Activated T-helper 9 cell treated with anti-CD3 and anti-CD28 coated beads, Interleukin-2, amount 50 U/mL, for 16 hours (primary cell): ENCODE data around the gene IPO11.

Experiments used
- DNase-seq: peaks from one replicate; pipeline ENCODE4 v3.0.0-alpha.2; 2020; ENCODE audit warnings: low read depth

IPO11 gene

GRCh38 chr5:62412549-62413329, at the start of gene IPO11:
Gene IPO11 (plus strand): TSS chr5:62412763. CDS start chr5:62437280, 24,517 bp downstream.
- DNase-seq: peak; percentile 97

DNA sequence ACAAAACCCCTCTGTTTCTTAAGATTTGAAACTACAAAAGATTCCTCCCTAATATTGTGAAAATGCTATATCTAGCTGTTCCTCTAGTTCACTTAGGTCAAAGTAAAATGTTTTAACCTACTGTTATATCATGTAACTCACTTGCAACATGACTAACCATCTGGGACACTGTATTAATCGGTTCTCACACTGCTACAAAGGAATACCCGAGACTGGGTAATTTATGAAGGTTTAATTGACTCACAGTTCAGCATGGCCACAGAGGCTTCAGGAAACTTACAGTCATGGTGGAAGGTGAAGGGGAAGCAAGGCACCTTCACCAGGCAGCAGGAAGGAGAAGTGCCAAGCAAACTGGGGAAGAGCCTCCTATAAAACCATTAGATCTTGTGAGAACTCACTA, 43.5 kb upstream of the IPO11 start:
- no peak for DNase-seq

GRCh38 chr5:62371409-62371808, 41.2 kb upstream of the IPO11 start:
- no peak for DNase-seq

GRCh38 chr5:62372600-62372999, 40.0 kb upstream of the IPO11 start:
- DNase-seq: no peak

- no peak for DNase-seq
These were observed 39.2 kb upstream of the IPO11 start for GRCh38 chr5:62373382-62373781.

DNA sequence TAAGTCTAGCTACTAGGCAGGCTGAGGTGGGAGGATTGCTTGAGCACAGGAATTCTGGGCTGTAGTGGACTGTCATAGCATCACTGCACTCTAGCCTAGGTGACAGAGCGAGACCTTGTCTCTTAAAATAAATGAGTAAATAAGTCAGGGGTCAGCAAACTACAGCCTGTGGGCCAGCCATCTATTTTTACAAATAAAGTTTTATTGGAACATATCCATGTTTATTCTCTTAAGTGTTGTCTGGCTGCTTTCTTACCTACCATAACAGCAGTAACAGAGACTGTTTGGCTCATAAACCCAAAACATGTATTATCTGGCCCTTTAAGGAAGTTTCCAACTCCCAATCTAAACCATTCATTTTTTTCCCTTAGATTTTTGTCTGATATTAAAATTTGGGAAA, 38.5 kb upstream of the IPO11 start:
- DNase-seq: no peak

DNA sequence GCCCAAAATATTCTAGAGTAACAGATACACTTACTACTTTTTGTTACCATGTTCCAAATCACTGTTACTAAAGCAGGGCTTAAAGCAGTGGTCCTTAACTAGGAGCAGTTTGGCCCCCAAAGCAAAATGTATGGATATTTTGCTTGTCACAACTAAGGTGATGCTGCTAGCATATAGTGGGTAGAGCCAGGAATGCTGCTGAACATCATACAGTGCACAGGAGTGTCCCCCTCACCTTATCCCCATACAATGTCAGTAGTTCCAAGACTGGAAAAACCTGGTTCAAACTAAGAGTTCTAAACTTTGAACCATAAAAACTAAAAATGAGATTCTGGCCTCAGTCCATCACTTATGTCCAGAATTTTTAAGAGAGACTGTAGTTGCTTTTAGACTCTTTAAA, 36.9 kb upstream of the IPO11 start:
- no peak for DNase-seq

DNA sequence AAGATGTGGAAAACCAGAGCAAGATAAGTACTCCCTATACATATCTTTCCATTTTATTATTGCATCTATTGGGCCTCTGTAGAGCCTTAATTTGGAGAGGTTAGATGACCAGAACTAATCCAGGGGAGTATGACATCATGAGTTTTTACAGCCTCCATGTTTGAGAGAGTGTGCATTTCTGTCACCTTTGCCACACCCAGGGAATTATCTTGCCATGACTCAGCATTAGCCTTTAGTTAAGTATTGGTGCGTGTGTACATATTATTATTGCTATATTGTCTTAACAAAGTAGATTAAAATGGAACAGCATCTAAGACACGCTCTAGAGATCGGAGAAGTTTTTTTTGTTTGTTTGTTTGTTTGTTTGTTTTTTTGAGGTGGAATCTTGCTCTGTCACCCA, 36.5 kb upstream of the IPO11 start:
- DNase-seq: no peak

GRCh38 chr5:62385131-62385530, 27.4 kb upstream of the IPO11 start:
- DNase-seq: no peak

- DNase-seq: no peak
These were observed 26.7 kb upstream of the IPO11 start for GRCh38 chr5:62385816-62386400.

DNA sequence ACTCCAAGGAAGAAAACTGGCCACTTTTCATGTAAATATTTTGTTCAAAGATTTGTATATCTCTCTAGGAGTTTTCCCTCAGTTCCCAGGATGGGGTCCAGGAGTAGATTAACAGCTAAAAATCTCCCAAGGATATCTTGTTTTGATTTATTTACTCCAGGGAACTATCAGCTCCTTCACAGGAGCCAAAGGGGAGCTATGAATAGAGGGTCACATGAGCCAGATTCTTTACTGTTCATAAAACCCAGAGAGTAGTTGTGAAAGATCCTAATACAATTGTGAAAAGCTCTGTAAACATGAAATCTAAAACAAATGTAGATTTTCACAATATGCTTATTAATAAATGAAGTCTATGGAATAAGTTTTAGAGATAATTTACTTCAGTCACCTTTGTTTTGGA, 25.7 kb upstream of the IPO11 start:
- no peak for DNase-seq

DNA sequence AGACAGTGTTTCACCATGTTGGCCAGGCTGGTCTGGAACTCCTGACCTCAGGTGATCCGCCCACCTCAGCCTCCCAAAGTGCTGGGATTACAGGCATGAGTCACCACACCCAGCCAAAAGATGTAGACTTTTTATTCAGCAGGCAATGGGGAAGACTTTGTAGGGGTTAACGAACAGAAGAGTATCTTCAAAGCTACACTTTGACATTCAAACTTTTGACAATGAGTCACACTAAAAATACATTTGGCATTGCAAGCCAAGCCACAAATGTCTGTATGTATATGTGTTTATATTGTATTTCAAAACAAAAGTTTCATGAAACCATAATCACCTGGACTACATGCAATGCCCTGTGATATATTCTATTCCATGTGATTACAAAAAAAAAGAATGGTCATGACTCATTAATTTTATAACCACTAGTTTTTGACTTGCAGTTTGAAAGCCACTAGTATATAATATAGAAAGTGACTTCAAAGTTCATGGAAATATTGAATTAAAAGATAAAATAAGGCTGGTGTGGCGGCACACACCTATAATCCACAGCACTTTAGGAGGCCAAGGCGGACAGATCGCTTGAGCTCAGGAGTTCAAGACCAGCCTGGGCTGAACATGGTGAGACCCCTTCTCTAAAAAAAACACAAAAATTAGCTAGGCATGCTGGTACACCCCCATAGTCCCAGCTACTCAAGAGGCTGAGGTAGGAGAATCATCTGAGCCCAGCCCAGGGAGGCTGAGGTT, 17.2 kb upstream of the IPO11 start:
- DNase-seq: no peak

GRCh38 chr5:62403411-62404250, 8.9 kb upstream of the IPO11 start, which contains the start of gene DIMT1:
Gene DIMT1 (minus strand): TSS chr5:62403905. CDS start chr5:62403772, 133 bp downstream.
- DNase-seq: peak; percentile 85

DNA sequence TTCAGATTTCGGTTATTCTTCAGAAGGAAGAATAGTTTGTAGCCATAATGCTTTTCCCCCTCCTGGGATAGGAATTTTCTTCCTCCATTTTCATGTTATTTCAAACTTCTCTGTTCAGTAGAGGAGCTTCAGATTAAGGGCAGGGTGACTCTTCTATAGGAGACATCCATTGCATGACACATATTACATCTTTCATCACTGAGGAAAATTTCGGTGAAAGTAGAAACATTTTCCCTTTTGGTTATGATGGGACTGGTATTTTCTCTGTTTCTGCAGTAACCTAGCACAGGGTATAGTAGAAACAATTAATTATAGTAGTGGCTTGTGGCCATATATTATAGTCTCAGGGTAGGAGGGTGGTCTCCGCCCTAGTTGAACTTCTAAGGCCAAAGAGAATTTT, 1.1 kb downstream of the IPO11 start:
- DNase-seq: no peak

DNA sequence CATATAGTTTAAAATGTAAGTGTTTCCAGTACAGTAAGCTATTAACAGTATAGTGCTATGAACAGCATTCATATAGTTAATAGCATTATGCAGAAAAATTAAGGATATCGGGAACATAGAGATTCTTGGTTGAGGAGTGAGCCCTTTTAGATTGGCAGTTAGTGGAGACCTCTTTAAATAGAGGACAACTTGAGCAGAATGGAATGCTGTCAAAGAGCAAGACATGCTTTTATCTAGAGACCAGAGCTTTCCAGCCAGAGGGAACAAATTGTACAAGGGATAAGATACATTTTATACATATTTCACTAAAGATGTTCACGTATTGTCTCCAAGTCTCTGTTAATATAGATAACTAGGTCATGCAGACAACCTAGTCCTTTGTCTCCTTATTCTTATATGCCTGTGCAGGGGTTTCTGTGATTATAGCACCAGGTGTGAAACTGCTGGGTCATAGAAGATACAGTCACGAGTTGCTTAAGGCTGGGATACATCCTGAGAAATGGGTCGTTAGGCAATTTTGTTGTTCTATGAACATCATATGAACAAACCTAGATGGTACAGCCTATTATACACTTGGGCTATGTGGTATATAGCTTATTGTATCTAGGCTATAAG, 6.0 kb downstream of the IPO11 start:
- DNase-seq: no peak

- no peak for DNase-seq
These were observed 7.0 kb downstream of the IPO11 start for GRCh38 chr5:62419609-62420008.

GRCh38 chr5:62421414-62421813, 8.9 kb downstream of the IPO11 start:
- DNase-seq: no peak

- DNase-seq: no peak
These were observed 12.2 kb downstream of the IPO11 start for GRCh38 chr5:62424763-62425162.

GRCh38 chr5:62431735-62432620, 19.4 kb downstream of the IPO11 start:
- DNase-seq: no peak

DNA sequence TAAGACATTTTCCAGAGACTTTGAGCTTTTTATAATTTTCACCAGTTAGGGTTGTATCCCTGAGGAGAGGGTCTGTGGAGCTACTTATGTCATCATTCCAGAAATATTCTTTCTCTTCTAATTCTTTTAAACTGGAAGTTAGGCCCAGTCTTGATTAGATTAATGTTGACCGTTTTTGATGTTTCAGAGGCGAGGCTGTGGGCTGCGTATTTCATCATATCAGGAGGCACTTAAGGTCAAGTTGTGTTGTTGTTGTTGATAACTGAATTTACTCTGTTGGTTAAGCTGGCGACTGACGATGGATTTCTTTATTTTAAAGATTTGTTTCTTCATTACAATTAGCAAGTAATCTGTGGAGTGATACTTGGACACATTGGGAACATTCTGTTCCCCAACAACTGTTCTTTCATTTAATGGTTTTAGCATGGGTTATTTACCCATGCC, 20.1 kb downstream of the IPO11 start:
- no peak for DNase-seq

DNA sequence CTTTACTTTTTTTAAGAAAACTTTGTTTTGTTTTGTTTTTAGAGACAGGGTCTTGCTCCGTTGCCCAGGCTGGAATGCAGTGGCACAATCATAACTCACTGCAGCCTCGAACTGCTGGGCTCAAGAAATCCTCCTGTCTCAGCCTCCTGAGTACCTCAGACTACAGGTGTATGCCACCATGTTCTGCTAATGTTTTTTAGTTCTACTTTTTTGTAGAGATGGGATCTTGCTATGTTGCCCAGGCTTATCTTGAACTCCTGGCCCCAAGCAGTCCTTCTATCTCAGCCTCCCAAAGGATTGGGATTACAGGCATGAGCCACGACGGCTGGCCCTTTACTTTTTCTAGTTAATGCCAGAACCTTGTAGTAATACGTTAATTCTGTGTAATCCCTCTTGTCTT, 36.0 kb downstream of the IPO11 start:
- no peak for DNase-seq
